GM12873 (cell line): Measurements from ENCODE around the gene SBF2.

ENCODE experiments used
- CTCF ChIP-seq: IDR thresholded peaks from 2 replicates; pipeline ENCODE4 v1.5.1; 2012; ENCODE audit warnings: low read depth, mild to moderate bottlenecking, moderate library complexity, low read length, control low read depth; ENCODE audit not compliant: insufficient read depth; ENCODE audit errors: missing control alignments

The SBF2 gene

GRCh38 chr11:9840460-9841004 is 453.5 kb downstream of the SBF2 start:
- TF ChIP-seq CTCF: no peak

GRCh38 chr11:9839550-9839949 is 454.5 kb downstream of the SBF2 start:
- TF ChIP-seq CTCF: no peak

GRCh38 chr11:9838961-9839360 is 455.1 kb downstream of the SBF2 start:
- TF ChIP-seq CTCF: no peak

GRCh38 chr11:9838229-9838628 is 455.8 kb downstream of the SBF2 start:
- TF ChIP-seq CTCF: no peak

GRCh38 chr11:9834291-9834690 is 459.7 kb downstream of the SBF2 start:
- TF ChIP-seq CTCF: no peak

GRCh38 chr11:9831122-9831521 is 462.9 kb downstream of the SBF2 start:
- no peak for TF ChIP-seq CTCF

GRCh38 chr11:9827708-9828107 is 466.3 kb downstream of the SBF2 start:
- TF ChIP-seq CTCF: no peak
